KMS-11 (cell line): ENCODE measurements around the gene TXNDC16.

Experiments used
- H2AFZ ChIP-seq: fragments of 200-600 bp; sonication (generic); 2 replicates; pipeline ENCODE4 v1.6.1; 2016; ENCODE audit warnings: antibody characterized with exemption, mixed run types, low read depth
- H3K27ac ChIP-seq: fragments of 200-600 bp; sonication (generic); 2 replicates; pipeline ENCODE4 v1.6.1; 2016; ENCODE audit warnings: mild to moderate bottlenecking, mixed run types
- H3K27me3 ChIP-seq: fragments of 200-600 bp; sonication (generic); 2 replicates; pipeline ENCODE4 v1.6.1; 2017; ENCODE audit warnings: mild to moderate bottlenecking, low read depth, mixed run types, moderate library complexity; ENCODE audit not compliant: insufficient read depth
- H3K36me3 ChIP-seq: fragments of 200-600 bp; sonication (generic); 2 replicates; pipeline ENCODE4 v1.6.1; 2017; ENCODE audit warnings: mild to moderate bottlenecking, mixed run types; ENCODE audit not compliant: insufficient read depth
- H3K4me1 ChIP-seq: fragments of 200-600 bp; sonication (generic); 2 replicates; pipeline ENCODE4 v1.6.1; 2016; ENCODE audit warnings: mild to moderate bottlenecking, low read depth, mixed run types; ENCODE audit not compliant: poor library complexity, severe bottlenecking
- H3K4me2 ChIP-seq: fragments of 200-600 bp; sonication (generic); 2 replicates; pipeline ENCODE4 v1.7.0; 2016; ENCODE audit warnings: mild to moderate bottlenecking, mixed run types
- H3K4me3 ChIP-seq: fragments of 200-600 bp; sonication (generic); IDR thresholded peaks from 2 replicates; pipeline ENCODE4 v1.6.1; 2017; ENCODE audit warnings: low read depth, low read length, mixed read lengths; ENCODE audit not compliant: insufficient read depth
- H3K79me2 ChIP-seq: fragments of 200-600 bp; sonication (generic); 2 replicates; pipeline ENCODE4 v1.6.1; 2016; ENCODE audit warnings: low read depth, mixed run types; ENCODE audit not compliant: insufficient read depth
- H3K9ac ChIP-seq: fragments of 200-600 bp; sonication (generic); 2 replicates; pipeline ENCODE4 v1.6.1; 2016; ENCODE audit warnings: mild to moderate bottlenecking, mixed run types
- H4K20me1 ChIP-seq: fragments of 200-600 bp; sonication (generic); 2 replicates; pipeline ENCODE4 v1.6.1; 2016; ENCODE audit warnings: mild to moderate bottlenecking, mixed run types; ENCODE audit not compliant: insufficient read depth
- CTCF ChIP-seq: fragments of 200-600 bp; sonication (generic); conservative IDR thresholded peaks from 2 replicates; pipeline ENCODE4 v1.6.1; 2017; ENCODE audit warnings: low read depth, mild to moderate bottlenecking, antibody characterized with exemption, low read length, moderate library complexity, mixed read lengths

Gene TXNDC16, protein sequence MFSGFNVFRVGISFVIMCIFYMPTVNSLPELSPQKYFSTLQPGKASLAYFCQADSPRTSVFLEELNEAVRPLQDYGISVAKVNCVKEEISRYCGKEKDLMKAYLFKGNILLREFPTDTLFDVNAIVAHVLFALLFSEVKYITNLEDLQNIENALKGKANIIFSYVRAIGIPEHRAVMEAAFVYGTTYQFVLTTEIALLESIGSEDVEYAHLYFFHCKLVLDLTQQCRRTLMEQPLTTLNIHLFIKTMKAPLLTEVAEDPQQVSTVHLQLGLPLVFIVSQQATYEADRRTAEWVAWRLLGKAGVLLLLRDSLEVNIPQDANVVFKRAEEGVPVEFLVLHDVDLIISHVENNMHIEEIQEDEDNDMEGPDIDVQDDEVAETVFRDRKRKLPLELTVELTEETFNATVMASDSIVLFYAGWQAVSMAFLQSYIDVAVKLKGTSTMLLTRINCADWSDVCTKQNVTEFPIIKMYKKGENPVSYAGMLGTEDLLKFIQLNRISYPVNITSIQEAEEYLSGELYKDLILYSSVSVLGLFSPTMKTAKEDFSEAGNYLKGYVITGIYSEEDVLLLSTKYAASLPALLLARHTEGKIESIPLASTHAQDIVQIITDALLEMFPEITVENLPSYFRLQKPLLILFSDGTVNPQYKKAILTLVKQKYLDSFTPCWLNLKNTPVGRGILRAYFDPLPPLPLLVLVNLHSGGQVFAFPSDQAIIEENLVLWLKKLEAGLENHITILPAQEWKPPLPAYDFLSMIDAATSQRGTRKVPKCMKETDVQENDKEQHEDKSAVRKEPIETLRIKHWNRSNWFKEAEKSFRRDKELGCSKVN

DNA sequence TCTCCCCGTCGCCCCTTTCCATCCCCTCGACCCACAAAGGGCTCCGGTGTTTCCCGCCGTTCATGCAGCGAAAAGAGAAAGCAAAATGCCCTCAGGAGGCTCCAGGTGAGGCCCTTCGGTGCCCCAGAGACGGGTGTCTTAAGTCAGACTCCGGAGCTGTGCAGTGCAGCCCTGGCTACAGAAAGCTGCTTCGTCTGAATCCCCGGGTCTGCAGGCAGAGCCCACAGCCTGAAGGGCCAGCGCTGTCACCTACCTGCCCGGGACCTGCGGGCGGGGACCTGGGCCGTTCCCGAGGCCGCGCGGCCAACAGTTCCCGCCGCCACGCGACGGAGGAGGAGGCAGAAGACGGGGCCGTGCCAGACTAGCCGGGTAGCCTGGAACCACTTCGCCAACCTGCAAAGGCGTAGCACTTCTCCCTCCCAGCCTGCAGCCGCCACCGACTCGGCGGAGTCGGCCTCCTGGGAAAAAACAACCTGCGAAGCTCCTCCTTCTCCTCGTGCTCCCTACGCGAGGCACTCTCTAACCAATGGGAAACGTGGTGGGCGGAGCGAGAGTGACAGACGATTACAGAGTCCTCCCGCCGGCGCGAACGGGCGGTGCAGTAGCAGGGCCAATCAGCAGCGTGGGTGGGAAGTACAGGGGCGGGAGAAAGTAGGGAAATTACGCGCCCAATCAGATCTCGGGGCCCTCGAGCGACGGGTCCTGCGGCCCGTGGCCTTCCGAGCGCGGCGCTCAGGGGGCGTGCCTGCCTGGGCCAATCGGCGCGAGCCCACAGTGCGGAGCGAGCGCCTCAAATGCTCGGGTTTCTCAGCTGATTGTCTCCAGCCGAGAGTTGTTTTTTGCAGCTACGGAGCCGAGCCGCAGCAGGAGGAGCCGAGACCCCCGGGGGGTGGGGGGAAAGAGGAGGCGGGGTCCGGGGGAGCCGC, at the start of gene TXNDC16, which contains the start of gene GPR137C:
Gene TXNDC16, minus strand, starts transcription at position 443 of the 926 bp plus-strand sequence. CDS start 8,948 bp downstream, outside the sequence.
Gene GPR137C, plus strand, starts transcription at position 774 of the 926 bp plus-strand sequence. CDS start 312 bp downstream, outside the sequence.
- Histone ChIP-seq H3K79me2 (peaks cover 10% of the 10 kb centered on the region; the same call in 1 of the 2 replicates), H4K20me1 (no peaks in the 10 kb centered on the region), H3K36me3 (no peaks in the 10 kb centered on the region), H3K4me1 (peaks cover 17% of the 10 kb centered on the region), H3K4me3 (no peak within 1 kb of the TSS), H3K27ac (peak within 1 kb of the TSS; percentile 78), H3K9ac (peak within 1 kb of the TSS; percentile 70), H3K4me2 (peak within 1 kb of the TSS; percentile 85), H2AFZ (peak within 1 kb of the TSS; percentile 91), H3K27me3 (no peaks in the 10 kb centered on the region)
- no peak for TF ChIP-seq CTCF

DNA sequence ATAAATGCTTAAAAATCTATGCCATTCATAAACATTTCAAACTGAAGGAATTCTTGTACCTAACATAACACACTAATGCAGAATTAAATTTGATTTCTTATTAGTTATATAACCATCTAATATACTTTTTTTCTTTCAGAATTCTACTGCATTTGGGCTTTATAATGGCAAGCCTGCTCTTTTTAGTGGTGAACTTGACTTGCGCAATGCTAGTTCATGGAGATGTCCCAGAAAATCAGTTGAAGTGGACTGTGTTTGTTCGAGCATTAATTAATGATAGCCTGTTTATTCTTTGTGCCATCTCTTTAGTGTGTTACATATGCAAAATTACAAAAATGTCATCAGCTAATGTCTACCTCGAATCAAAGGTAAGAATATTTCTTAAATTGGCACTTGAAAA, 47.7 kb upstream of the TXNDC16 start:
- H3K79me2 ChIP-seq, result no peaks in the 10 kb centered on the region
- no peaks in the 10 kb centered on the region for H3K27me3 ChIP-seq
- no peak for TF ChIP-seq CTCF
- no peak overlapping the region for H2AFZ ChIP-seq
- no peaks in the 10 kb centered on the region for H3K4me1 ChIP-seq
- H3K36me3 ChIP-seq, result no peaks in the 10 kb centered on the region
- H4K20me1 ChIP-seq, result no peaks in the 10 kb centered on the region
- H3K4me2 ChIP-seq, result no peak overlapping the region
- H3K4me3 ChIP-seq, result no peak overlapping the region
- no peak overlapping the region for H3K9ac ChIP-seq
- H3K27ac ChIP-seq, result no peak overlapping the region

DNA sequence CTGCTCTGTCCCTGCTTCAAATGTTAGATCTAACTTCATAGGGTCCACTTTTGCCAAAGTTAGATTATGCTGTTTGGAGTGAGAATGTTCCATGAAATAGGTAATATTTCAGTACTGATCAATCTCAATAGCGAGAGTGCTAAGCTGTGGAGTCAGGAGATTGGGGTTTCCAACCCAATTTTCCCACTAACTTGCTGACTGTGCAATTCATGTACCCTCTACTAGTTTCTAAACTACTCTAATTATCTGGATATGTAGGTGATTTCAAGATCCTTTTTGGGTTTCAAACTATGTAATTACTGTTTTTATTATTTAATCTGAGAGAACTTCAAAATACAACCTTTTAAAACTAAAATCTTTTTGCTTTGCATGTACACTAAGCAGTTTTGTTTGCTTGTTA, 46.3 kb upstream of the TXNDC16 start:
- TF ChIP-seq CTCF, result no peak
- Histone ChIP-seq H3K27ac (no peak overlapping the region), H2AFZ (no peak overlapping the region), H3K4me2 (no peak overlapping the region), H3K4me3 (no peak overlapping the region), H4K20me1 (no peaks in the 10 kb centered on the region), H3K79me2 (no peaks in the 10 kb centered on the region), H3K27me3 (no peaks in the 10 kb centered on the region), H3K4me1 (no peaks in the 10 kb centered on the region), H3K9ac (no peak overlapping the region), H3K36me3 (no peaks in the 10 kb centered on the region)

DNA sequence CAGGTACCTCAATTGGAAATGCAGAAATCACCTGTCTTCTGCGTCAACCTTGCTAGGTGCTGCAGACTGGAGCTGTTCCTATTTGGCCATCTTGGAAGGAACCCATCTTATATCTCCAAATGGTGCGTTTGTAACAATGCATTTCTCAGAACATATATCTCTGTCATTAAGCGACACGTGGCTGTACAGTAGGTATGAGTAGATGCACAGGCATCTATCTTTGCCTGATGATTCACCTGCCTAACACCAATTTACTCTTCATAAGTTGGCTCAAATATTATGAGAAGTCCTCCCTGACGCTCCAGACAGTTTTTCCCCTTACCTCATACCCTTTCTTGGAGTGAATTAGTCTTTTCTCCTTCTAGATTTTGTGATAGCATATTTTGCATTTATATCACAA, 44.6 kb upstream of the TXNDC16 start:
- Histone ChIP-seq H3K27me3 (no peaks in the 10 kb centered on the region), H4K20me1 (no peaks in the 10 kb centered on the region), H3K27ac (no peak overlapping the region), H3K4me1 (no peaks in the 10 kb centered on the region), H3K79me2 (no peaks in the 10 kb centered on the region), H3K4me2 (no peak overlapping the region), H3K4me3 (no peak overlapping the region), H2AFZ (no peak overlapping the region), H3K9ac (no peak overlapping the region), H3K36me3 (no peaks in the 10 kb centered on the region)
- TF ChIP-seq CTCF, result no peak
